Globus pallidus (tissue), 1 donor: ENCODE results near the gene SPEM2.
A peak's percentile ranks its signal among the peaks of the same experiment; 100 is the strongest.
"Not testable (repeated sequence)": the region's sequence is repeated elsewhere in the genome, so short reads cannot be mapped to it uniquely, and the experiment has no call there.

Experiments
- DNase-seq: peaks from one replicate; pipeline ENCODE4 v3.0.0-alpha.2; 2015; ENCODE audit warnings: low spot score

SPEM2 gene

GRCh38 chr17:7442142-7442541 lies 16.7 kb downstream of the SPEM2 start:
- DNase-seq: no peak

DNA sequence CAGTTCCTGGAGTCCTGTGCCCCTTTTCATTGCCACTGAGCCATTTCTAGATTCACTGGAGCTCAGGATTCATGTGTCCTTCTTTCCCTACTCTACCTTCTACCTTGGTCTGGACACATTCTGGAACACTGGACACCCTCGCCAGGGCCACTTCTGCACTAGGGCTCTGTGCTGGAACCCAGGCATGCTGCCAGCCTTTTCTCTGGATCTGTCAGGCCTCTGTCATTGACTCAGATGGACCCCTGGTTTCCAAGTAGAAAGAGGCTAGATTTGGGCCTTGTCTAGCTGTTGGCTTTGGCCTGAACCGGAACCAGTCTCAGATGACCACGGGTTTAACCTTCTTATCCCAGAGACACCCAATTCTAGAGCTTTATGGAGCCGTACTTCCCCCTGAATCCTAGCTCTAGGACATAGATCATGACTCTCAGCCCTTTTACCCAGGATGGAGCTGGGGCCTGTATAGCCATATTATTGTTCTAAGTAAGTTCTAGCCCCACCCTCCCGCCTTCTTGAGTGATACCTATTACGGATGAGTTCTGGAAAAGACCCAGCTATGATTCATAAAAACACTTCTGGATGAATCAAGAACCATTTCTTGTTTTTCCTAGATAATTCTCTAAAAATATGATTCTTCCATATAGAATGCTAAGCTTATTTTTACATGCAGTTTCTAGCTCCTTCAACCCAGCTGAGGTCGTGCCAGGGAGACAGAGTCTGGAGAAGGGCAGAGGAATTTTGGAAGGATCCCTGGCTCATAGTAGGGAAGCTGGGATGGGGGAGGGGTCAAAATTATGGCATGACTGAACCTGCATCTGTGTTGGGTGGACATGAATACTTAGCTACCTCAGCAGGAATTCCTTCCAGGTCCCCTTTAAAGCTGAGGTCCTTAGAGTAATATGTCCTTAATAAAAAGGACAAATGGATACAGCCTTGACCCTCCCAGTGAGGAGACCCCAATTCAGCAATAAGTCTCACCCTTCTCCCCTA lies 18.4 kb downstream of the SPEM2 start:
- DNase-seq: no peak

DNA sequence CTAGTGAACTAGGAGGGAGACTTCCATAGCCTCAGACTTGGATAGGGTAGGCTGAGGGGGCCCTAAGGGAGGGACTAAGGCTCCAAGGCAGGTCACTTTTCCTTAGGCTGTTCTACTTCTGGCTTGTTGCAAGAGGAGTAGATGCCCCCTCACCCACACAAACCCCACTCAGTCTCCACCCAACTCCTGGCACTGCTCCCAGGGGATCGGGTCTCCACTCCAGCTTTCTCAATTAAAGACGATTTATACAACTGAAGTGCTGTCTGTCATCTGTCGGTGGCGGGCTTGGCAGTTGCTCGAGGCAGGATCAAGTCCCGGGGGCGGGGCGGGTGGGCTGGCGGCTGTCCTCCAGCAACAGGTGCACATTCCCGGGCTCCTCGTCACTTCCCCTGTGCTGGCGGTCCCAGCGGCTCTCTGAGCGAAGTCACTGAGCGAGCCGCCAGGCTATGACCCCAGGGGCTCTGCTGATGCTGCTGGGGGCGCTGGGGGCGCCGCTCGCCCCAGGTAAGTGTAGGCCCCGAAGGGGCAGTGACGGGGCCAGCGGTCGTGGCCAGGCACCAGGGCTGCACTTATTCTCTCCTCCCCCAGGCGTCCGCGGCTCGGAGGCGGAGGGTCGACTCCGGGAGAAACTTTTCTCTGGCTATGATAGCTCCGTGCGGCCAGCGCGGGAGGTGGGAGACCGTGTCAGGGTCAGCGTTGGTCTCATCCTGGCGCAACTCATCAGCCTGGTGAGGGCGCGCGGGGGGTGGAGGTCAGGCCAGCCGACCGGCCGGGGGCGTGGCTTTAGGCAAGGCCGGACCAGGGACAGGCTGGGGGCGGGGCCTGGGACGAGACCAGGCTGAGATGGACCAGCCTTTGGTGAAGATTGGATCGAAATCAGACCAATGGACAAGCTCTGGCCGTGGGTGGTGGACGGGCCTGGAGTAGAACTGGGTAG lies 19.5 kb downstream of the SPEM2 start, which contains the start of gene CHRNB1:
Gene CHRNB1, plus strand, starts transcription at position 380 of the 937 bp plus-strand sequence. Its CDS starts 67 bp downstream, at position 447.
- DNase-seq: peak; percentile 84

GRCh38 chr17:7445619-7445968 lies 20.2 kb downstream of the SPEM2 start:
- DNase-seq: no peak

GRCh38 chr17:7448461-7448860 lies 23.0 kb downstream of the SPEM2 start:
- DNase-seq: no peak

DNA sequence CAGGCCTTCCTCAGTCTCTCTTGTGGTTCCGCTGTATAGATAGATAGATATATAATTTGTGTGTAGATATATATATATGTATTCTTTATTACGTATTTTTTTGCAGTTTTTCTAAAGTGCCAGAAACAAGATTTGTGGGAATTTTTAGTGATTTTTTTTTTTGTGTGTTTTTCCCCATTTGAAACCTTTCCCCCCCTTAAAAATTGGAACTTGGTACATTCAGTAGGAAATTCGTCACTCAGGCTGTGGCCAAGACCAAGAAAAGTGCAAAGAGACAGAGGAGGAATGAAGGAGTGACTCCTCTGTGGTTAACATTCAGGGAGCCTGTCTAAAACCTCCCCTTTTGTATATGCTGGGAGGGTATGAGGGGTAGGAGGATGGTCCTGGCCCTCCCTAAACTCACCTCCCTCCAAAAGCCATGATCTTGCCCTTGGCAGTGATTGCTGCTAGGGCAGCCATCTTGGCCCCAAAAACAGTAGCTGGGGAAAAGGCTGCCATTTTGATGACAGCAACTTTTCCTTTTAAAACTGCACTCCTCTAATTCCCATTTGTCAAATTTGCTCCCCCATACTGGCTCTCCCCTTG lies 34.6 kb downstream of the SPEM2 start:
- no peak for DNase-seq

DNA sequence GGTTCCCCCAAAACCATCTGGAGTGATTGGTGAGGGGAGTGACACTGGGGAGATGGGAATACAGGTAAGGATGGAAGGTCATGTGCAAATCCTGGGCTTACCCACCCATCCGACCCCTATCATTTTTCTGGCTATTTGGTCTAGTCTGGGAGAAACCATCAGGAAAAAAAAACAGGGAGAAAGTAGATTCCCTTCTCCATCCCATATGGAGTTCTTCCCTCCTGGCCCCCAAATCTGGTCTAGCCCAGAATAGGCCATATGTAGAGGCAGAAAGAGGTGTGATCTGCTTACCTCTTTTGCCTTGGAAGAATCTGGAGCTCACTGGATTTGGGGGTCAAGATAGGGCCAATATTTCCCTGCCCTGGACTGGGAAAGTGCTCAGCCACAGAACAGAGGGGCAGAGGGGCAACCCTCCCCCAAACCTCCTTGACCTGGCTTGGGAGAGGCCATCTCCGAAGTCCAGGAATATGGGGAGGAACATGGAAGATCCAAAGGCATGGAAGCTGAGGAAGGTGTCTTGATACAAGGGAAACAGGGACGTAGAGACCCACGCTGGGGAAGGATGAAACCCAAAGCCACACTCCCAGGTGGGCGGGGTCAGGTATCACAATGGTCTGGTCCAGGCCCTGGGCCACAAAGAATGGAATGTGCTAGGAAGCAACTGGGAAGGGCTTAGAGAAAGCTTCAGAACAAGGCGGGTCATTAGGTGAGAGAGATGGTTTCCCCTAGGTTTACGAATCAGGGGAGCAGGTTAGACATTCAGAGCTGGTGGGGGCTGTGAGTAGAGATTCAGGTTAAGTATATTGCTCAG lies 35.6 kb downstream of the SPEM2 start:
- DNase-seq: no peak

GRCh38 chr17:7462474-7463371 lies 37.3 kb downstream of the SPEM2 start:
- no peak for DNase-seq

DNA sequence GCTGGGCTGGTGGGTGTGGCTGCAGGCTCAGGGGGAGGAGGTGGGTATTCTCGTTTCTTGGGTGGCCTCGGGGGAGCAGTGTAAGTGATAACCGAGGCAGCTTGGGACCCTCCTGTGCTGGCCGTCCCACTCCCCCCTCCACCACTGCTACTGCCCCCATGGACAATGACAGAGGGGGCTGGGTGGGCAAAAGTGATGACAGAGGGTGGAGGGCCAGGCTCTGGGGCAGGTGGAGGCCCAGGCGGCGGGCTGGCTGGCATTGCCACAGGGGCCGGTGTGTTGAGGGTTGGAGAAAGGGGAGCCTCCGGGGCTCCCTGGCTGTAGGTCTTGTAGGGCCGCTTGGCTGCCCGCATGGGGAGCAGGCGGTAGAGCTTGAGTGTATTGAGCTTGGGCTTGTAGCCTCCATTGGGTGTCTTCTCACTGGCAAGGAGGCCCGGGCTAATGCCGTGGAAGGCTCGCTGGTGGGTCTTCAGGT lies 38.0 kb downstream of the SPEM2 start:
- no peak for DNase-seq

- DNase-seq: no peak
These were observed 38.7 kb downstream of the SPEM2 start for GRCh38 chr17:7464081-7464480.

DNA sequence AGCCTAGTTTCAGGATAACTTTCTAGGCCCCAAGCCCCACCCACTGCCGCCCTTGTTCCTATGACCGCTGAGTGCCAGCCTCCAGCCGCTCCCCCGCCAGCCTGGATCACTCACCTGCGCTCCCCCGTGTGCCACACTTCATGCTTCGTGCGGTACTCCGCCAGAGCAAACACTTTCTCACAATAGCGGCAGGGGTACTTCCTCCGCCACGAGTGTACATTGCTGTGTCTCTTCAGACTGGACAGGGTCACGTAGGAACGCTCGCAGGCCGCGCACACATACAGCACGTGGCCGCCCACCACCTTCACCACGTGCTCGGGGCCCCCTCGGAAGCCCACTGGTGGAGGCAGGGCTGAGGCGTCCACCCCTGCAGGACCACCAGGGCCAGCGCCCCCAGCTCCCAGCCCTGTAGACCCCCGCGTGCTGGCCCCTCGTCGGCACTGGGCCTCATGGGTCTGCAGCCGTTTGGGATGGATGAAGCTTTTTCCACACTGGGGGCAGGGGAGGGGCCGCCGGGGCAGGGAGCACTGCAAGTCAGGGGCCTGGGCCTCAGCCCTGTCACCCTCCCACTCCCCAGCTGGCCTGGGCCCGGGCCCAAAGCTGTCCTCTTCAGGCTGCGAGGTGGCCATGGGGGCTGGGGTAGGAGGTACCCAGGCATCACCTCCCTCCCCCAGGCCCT lies 40.3 kb downstream of the SPEM2 start:
- no peak for DNase-seq

- DNase-seq: no peak
These were observed 40.9 kb downstream of the SPEM2 start for GRCh38 chr17:7466318-7466638.

GRCh38 chr17:7466639-7467341 lies 41.4 kb downstream of the SPEM2 start:
- peak; percentile 33 for DNase-seq

DNA sequence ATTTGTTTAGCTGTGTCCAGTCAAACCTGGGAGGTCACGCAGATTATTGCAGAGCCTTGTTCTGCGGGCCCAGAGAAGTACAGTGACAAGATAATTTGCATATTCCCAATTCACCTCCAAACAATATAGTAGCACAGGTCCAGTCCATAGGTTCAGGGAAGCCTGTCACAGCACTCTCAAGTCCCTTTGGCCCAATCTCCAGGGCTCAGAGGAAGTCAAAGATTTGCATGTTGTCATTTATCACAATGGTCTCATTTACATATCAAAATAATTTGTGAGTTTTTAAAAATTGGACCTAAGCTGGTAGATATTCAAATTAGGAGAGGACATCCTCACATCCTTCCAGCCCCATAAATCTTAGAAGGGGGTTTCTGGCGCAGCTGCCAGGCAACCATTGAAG lies 42.1 kb downstream of the SPEM2 start:
- no peak for DNase-seq

GRCh38 chr17:7468290-7468689 lies 42.9 kb downstream of the SPEM2 start:
- no peak for DNase-seq

GRCh38 chr17:7468804-7469389 lies 43.5 kb downstream of the SPEM2 start:
- no peak for DNase-seq

- DNase-seq: not testable (repeated sequence)
These were observed 44.4 kb downstream of the SPEM2 start for GRCh38 chr17:7469843-7470242.

DNA sequence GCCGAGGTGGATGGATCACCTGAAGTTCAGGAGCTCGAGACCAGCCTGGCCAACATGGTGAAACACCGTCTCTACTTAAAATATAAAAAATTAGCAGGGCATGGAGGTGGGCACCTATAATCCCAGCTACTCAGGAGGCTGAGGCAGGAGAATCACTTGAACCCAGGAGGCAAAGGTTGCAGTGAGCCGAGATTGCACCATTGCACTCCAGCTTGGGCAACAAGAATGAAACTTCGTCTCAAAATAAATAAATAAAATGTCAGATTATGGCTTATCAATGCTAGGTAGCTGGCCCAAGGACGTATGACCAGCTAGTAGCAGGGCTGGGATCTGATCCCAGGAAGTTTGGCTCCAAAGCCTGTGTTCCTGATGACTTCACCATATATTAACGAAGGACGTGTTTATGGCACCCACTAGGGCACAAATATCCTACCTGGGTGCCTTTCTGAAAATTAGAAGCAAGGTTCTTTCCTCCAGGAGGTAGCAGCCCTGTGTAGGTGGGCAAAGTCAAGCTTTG lies 45.1 kb downstream of the SPEM2 start:
- DNase-seq: not testable (repeated sequence)
